Stimulated activated CD4-positive, alpha-beta T cell treated with anti-CD3 and anti-CD28 coated beads, TNF-alpha, amount 100 ng/mL, for 4 hours (primary cell): ENCODE data around the gene EEF2K.
A peak's percentile ranks its signal among the peaks of the same experiment; 100 is the strongest.
"Not testable (repeated sequence)": the region's sequence is repeated elsewhere in the genome, so short reads cannot be mapped to it uniquely, and the experiment has no call there.

ENCODE experiments used
- DNase-seq, 3 experiments: peaks; one replicate each; pipeline ENCODE4 v3.0.0-alpha.2; 2020; ENCODE audit warnings: low read depth in 3 of 3

EEF2K gene

GRCh38 chr16:22190081-22190775, 15.8 kb upstream of the EEF2K start:
- DNase-seq, result peak; percentile 90 to 99 (median 90)

GRCh38 chr16:22190776-22191531, 15.1 kb upstream of the EEF2K start:
- DNase-seq, result peak; percentile 96 to 99 (median 99)

- DNase-seq, result no peak
Observed at GRCh38 chr16:22191532-22192260, 14.4 kb upstream of the EEF2K start.

- peak in 2 of 3 experiments; percentile 44 to 57 for DNase-seq
Observed at GRCh38 chr16:22192261-22193062, 13.6 kb upstream of the EEF2K start.

DNA sequence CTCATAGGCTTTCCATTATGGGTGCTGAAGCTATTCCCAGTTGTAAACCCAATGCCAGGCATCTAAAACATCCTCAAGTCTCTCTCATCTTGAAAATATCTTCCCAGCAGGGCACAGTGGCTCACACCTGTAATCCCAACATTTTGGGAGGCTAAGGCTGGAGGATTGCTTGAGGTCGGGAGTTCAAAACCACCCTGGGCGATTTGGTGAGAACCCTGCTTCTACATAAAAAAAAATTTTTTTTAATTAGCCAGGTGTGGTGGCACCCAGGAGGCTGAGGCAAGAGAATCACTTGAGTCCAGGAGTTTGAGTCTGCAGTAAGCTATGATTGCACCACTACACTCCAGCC, 13.0 kb upstream of the EEF2K start:
- DNase-seq, result no peak

DNA sequence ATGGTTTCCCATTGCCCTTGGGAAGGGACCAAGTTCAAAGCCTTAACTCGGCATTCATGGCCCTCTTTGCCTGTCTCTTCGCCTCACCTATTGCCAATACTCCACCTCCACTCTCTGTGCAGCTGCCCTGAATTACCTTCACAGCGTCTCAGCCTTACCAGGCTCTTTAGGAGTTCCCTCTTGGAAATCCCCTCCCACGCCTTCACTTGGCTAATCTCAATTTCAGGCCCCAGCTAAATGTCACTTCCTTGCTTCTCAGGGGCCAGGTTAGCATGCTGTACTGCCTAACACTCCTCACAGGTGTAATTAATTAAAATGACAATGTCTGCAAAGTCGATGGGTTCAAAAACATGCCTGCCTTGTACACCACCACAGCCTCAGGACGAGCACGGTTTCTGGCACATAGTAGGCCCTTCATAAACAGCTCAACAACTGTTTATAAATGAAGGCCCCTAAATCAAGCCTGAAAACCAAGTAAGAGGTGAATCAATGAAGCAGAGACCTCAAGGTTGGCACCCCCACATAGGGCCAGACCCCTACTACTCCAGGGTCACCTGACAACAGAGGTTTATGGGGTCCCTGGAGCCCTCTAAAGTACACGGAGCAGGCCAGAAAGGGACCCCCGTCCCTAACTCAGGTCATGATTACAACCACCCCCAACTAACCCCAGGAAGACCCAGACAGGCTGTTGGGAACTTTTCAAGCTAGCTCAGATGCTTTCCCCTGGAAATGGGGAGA, 11.2 kb upstream of the EEF2K start:
- no peak for DNase-seq

- no peak for DNase-seq
Observed at GRCh38 chr16:22195445-22195694, 10.7 kb upstream of the EEF2K start.

DNA sequence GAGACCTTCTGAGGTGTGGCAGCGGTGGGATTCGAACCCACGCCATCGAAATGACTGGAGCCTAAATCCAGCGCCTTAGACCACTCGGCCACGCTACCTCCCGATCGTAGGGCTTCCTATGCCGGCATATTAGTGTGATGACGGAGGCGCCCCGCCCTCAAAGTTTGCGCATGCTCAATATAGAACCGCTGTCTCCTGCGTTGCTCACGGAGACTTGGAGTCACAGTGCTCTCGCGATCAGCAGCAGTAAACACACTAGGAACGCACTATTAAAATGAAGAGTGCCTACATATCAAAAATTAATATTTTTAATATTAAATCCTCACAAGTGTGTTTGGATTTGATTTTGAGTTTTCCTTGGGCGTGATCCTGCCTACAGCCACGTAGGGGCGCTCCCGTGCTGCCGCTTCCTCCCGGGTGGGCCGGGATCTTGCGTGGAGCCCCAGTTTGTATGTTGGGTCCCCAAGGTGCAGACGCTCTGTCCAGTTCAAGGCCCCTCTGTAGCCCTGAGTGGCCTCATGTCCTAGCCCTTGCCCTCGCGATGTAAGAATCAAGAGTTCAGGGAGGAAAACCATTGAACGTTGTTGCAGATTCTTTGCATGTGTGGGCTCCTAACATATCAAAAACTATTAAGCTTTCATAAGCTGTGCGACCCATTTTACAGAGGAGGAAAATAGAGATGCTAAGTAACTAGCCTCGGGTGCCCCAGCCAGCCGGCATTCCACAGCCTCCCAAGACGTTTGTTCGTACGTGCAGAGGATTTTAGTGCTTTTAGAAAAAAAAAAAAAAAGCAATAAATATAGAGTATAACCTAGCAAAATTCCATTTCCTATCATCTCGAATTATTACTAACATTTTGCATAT, 10.2 kb upstream of the EEF2K start:
- peak; percentile 87 to 94 (median 88) for DNase-seq

DNA sequence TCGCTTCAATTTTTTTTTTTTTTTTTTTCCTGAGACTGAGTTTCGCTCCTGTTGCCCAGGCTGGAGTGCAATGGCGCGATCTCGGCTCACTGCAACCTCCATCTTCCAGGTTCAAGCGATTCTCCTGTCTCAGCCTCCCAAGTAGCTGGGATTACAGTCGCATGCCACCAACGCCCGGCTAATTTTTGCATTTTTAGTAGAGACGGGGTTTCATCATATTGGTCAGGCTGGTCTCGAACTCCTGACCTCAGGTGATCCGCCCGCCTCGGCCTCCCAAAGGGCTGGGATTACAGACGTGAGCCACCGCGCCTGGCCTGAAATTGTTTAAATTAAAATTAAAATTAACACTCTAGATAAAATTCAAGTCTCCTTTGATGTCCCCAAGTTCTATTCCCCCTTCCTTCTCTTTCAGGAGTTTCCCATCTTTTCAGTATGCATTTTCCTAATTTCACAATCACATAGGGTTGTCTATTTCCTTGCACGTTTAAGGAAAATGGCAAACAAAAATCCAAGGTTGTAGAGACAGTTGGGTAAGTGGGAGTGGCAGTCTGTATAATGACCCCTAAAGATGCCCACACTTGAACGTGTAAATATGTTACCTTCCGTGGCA, 9.4 kb upstream of the EEF2K start:
- not testable (repeated sequence) for DNase-seq

DNA sequence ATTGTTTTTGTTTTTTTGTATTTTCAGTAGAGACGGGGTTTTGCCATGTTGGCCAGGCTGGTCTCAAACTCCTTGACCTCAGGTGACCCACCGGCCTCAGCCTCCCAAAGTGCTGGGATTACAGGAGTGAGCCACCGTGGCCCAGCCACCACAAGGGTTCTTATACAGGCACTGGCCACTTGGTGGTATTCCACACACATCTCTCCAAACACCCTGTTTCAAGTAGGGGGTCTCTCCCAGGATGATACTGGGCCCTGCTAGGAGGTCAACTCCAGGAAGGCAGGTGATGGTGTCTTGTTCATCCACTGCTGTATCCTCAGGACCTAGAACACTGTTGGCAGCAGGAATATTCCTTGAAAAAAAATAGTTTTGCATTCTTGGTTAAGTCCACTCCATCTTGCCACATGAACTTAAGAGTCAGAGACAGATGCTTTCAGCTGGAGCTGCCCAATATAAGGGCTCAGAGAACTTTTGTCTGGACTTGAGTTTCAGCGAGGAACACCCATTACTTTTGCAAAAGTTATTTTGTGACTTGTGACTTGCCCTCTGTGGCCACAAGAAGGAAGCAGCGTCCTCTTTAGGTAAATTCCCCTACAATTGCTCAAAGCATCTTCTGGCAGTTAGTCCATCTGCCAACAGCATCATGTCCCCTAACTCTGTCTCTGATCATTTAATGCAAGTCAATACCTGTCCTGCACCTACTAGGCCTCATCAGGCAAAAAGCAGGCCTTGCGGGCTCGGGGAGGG, 7.4 kb upstream of the EEF2K start:
- DNase-seq, result no peak

GRCh38 chr16:22202261-22202637, 3.8 kb upstream of the EEF2K start:
- no peak for DNase-seq

- no peak for DNase-seq
Observed at GRCh38 chr16:22203091-22203490, 3.0 kb upstream of the EEF2K start.

DNA sequence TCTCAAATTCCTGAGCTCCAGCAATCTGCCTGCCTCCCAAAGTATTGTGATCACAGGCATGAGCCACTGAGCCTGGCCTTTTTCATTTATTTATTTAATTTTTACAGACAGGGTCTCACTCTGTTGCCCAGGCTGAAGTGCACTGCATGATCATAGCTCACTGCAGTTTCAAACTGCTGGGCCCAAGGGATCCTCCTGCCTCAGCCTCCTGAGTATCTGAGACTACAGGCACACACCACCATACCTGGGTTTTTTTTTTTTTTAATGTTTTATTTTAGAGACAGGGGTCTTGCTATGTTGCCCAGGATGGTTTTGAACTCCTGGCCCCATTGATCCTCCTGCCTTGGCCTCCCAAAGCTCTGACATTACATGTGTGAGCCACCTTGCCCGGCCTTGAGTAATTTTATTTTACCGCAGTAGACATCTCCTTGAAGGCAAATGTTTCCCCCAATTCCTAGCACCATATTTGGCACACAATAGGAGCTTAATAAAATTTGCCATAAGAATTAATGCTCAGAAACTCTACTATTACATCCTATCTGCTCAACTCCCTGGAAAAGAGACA, 1.9 kb upstream of the EEF2K start:
- DNase-seq, result no peak

DNA sequence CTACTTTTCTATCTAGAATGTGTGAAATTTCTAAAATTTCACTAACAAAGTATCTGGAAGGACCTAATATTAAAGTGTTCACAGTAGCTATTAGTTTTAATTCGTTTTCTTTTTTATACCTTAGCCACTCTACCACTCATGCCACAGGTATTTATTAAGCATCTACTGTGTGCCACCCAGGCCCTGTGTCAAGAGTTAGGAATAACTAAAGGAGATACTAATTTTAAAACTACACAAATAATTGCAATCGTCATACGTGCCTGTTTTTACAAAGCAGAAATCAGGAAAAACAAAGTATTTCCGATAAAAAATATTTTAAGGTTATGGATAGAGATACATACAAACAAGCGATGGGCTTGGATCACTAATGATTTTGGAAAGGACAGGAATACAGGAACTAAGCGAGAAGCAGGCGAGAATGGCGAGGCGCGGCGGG, 483 bp upstream of the EEF2K start:
- DNase-seq, result no peak

- DNase-seq, result peak; percentile 44 to 53 (median 52)
Observed at GRCh38 chr16:22206842-22207714, 1.0 kb downstream of the EEF2K start.

DNA sequence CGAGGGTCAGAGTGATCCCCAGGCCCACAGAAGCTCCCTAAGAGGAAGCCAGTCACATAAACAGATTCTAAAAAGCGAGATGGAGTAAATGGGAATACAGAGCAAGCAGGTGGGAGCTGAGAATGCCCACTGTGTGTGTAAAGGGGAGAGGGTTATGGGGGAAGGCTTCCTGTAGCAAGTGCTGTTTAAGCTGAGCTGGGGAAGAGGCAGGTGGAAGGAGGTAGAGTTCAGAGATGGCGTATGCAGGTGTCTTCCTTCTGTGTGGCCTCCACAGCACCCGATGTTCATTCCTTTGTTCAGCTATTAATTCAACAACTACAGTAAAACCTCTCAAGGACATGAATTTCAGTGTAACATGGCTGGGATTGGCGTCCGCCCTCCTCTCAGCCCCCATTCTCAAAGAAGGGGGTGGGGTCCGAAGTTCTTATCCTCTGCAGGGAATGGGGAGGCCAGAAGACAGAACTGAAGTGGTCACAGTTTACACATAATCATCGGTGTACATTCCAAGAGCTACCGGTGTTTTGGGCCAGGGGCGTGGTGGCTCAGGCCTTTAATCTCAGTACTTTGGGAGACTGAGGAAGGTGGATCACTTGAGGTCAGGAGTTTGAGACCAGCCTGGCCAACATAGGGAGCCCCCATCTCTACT, 1.8 kb downstream of the EEF2K start:
- no peak for DNase-seq

- DNase-seq, result no peak
Observed at GRCh38 chr16:22210285-22210684, 4.2 kb downstream of the EEF2K start.

GRCh38 chr16:22210854-22211253, 4.8 kb downstream of the EEF2K start:
- no peak for DNase-seq
